Islet precursor cell (in vitro differentiated cells): ENCODE results near the gene AGBL2.
"Not testable (repeated sequence)": the region's sequence is repeated elsewhere in the genome, so short reads cannot be mapped to it uniquely, and the experiment has no call there.

Experiments
- DNase-seq: peaks from one replicate; pipeline ENCODE4 v3.0.0-alpha.2; 2018

Gene AGBL2

GRCh38 chr11:47688991-47689390 is 26.2 kb downstream of the AGBL2 start:
- no peak for DNase-seq

DNA sequence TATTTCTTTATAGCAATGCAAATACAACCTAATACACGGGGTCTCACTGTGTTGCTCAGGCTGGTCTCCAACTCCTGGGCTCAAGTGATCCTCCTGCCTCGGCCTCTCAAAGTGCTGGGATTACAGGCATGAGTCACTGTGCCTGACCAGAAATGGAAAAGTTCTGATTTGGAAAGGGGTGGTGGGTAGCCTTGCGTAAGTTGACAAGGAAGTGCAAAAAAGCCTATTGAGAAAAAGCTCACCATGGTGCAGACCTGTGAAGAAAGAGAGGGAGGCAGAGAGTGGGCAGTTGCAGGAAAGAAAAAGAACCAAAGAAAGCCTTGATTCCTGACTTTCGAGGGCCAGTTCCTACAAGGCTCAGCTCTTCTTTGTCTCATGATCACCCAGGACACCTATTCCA is 27.1 kb downstream of the AGBL2 start:
- no peak for DNase-seq

- DNase-seq, result not testable (repeated sequence)
Observed at GRCh38 chr11:47686704-47687103, 28.5 kb downstream of the AGBL2 start.

- no peak for DNase-seq
Observed at GRCh38 chr11:47686151-47686550, 29.0 kb downstream of the AGBL2 start.

GRCh38 chr11:47675851-47676250 is 39.3 kb downstream of the AGBL2 start:
- no peak for DNase-seq

DNA sequence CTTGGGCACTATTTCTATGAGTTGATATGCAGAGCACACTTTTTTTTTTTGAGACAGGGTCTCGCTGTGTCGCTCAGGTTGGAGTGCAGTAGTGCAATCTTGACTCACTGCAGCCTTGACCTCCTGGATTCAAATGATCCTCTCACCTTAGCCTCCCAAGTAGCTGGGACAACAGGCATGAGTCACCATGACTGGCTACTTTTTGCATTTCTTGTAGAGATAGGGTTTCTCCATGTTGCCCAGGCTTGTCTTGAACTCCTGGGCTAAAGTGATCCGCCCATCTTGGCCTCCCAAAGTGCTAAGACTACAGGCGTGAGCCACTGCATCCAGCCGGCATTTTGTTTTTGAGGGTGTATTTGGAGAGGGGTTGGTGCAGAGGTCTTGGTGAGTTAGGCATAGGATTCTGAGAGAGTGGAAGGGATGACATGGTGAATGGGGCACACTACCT is 42.9 kb downstream of the AGBL2 start:
- no peak for DNase-seq

GRCh38 chr11:47669856-47670255 is 45.3 kb downstream of the AGBL2 start:
- DNase-seq, result no peak

DNA sequence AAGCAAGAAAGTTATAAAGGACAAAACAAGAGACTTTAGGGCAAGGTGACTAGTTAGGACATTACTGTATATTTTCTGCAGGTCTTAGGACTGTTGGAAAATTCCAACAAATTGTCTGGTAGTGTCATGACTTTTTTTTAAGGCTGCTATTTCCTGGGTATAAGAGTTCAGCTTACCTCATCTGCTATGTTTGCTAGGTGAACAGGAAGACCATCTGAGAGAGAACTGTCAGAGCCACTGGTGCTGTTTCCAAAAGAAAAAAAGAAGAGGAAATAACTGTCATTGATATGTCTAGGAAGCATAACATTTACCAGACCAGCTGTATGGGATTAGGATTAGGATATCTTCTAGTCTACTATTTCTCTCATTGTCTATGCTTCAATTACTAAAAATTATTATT is 46.5 kb downstream of the AGBL2 start:
- DNase-seq, result no peak

GRCh38 chr11:47667555-47667954 is 47.6 kb downstream of the AGBL2 start:
- no peak for DNase-seq

GRCh38 chr11:47667135-47667534 is 48.0 kb downstream of the AGBL2 start:
- DNase-seq, result no peak

GRCh38 chr11:47664936-47665335 is 50.2 kb downstream of the AGBL2 start:
- DNase-seq, result not testable (repeated sequence)

DNA sequence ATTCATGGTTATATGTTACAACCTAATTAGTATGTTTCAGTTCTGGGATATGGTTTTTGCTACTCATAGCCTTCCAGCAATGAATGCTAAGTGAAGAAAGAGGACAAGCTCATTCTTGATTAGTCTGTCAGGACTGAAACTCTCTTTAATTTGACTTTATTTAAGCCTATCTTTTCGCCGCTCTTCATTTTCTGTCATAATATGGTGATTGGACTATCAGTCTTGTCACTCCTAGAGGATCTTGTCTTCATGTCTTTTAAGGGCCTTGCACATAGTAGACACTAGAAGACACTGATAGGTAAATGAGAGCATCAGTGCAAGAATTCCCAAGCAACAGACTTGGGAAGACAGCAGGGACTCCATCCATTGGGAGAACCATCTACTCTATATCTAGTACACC is 53.9 kb downstream of the AGBL2 start:
- no peak for DNase-seq

DNA sequence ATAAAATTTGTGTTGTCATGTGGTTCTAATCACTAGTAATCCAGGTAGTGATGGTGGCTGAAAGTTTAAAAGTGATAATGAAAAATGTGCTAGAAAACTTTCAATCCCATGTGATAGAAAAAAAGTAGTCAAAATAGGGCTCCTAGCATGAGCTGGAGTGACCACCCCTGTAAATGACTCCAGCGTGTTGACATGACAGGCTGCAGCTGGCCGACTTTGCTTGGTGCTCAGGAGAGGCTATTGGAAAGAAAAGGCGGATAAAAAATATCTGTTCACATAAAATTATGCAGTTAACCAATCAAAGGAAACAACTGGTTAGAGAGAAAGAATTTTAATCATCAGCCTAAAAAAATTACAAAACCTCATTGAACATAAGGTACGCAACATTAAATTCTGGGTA is 55.9 kb downstream of the AGBL2 start:
- no peak for DNase-seq

- no peak for DNase-seq
Observed at GRCh38 chr11:47656260-47656885, 58.8 kb downstream of the AGBL2 start.

GRCh38 chr11:47651818-47652469 is 63.2 kb downstream of the AGBL2 start:
- DNase-seq, result no peak

DNA sequence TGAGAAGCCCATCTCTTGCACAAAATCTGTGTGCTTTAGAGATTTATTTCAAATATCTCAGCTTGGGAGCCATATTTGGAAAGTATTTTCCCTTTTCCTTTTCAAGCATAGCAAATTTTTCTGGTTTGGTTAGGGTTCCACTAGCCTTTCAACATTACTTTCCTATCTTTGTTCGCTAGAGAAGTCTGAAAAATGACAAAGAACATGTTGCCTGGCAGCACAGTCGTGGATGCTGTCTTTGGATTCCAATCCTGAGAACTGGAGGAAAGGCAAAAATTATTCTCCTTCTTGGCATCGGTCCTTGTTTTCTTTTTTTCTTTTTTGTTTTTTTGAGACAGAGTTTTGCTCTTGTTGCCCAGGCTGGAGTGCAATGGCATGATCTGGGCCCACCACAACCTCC is 65.9 kb downstream of the AGBL2 start:
- DNase-seq, result no peak

DNA sequence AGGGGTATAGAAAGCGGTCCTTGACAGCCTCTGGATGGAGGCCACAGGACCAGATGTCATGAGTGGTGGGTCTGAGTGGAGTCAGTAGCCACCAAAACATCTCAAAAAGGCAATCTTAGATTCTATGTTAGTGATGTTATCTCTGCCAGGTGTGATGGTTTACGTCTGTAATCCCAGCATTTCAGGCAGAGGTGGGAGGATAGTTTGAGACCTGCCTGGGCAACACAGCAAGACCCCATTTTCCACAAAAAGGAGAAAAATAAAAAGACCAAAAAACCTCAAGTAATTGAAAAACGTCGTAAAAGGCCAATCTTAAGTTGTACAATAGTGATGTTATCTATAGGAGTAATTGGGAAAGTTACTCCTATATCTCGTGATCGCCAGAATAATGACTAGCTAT is 69.2 kb downstream of the AGBL2 start:
- no peak for DNase-seq

DNA sequence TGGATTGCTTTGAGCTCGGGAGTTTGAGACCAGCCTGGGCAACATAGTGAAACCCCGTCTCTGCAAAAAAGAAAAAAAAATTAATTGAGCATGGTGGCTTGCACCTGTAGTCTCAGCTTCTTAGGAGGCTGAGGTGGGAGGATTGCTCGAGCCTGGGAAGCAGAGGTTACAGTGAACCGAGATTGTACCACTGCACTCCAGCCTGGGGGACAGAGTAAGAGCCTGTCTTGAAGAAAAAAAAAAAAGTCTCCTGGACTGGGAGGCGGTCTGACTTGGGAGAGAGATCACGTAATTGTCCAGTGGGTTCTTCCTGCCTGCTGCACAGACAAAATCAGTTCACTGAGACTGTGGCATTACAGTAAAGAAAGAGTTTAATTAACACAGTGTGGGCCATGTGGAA is 69.7 kb downstream of the AGBL2 start:
- DNase-seq, result no peak

DNA sequence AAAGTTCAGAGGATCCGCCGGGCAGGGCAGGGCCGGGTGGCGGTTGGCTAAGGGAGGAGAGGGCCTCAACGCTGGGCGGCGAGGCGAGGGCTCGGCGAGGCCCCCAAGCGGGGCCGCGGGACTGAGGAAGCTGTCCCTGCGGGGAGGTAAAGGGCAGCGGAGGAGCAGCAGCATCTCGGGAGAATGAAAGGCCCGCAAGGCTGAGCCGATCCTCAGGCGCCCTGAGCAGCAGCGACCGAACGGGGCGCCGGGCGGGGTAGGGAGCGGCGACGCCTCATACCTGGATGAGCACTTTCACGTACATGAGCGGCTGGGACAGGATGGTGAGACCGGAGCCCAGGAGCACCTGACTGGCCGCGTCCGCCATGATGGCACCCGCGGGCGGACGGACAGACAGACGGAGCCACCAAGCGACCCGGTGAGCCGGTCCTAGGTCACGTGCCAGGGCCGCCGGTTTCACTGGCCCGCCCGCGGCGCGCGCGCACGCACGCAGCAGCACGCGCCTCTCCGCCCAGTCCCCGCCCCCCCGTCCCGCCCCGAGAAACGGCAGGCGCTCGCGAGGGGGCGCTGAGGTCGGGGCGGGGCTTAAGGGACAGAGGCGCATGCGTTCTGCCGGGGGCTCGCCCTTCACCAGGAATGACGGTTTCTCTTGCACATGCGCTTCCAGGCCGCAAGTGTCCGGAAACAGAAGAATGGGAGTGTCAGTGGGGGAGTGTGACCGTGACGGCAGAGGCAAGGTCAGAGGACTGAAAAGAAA is 72.9 kb downstream of the AGBL2 start, which contains the start of gene MTCH2:
MTCH2 (minus strand) TSS at position 461 of the 757 bp plus-strand sequence; CDS start at position 367, 94 bp downstream.
- DNase-seq, result peak; percentile 98

GRCh38 chr11:47641600-47642098 is 73.5 kb downstream of the AGBL2 start:
- no peak for DNase-seq

GRCh38 chr11:47640506-47640905 is 74.7 kb downstream of the AGBL2 start:
- not testable (repeated sequence) for DNase-seq

DNA sequence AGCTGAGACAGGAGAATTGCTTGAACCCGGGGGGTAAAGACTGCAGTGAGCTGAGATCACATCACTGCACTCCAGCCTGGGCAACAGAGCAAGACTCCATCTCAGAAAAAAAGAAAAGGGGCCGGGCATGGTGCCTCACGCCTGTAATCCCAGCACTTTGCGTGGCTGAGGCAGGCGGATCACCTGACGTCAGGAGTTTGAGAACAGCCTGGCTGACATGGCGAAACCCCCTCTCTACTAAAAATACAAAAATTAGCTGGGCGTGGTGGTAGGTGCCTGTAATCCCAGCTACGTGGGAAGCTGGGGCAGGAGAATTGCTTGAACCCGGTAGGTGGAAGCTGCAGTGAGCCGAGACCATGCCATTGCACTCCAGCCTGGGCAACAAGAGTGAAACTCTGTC is 78.8 kb downstream of the AGBL2 start:
- not testable (repeated sequence) for DNase-seq

- DNase-seq, result no peak
Observed at GRCh38 chr11:47631473-47631872, 83.7 kb downstream of the AGBL2 start.

GRCh38 chr11:47628026-47628425 is 87.1 kb downstream of the AGBL2 start:
- DNase-seq, result no peak
